Ovary (tissue), 9 donors: ENCODE data around the gene PRDM7. TPM values are rescaled to one million over a fixed set of nuclear protein-coding genes. Genes with fewer than 3 reads are reported as not detected.

Source experiments
- DNase-seq, 5 donors: peaks; one replicate each; pipeline ENCODE4 v3.0.0-alpha.2; 2019 to 2020
- H3K27ac ChIP-seq, 2 donors: fragments of 200-600 bp; one replicate each; pipeline versions ENCODE4 v1.5.1 to v1.8.0; 2019 to 2022
- H3K27me3 ChIP-seq: fragments of 200-600 bp; one replicate; pipeline ENCODE4 v1.8.0; 2022
- H3K36me3 ChIP-seq: fragments of 200-600 bp; sonication (generic); one replicate; pipeline ENCODE4 v1.5.1; 2019
- H3K4me1 ChIP-seq: one replicate; pipeline ENCODE4 v1.8.1; 2013; ENCODE audit warnings: mild to moderate bottlenecking, moderate library complexity; ENCODE audit not compliant: insufficient read depth
- H3K4me3 ChIP-seq: fragments of 200-600 bp; sonication (generic); one replicate; pipeline ENCODE4 v1.5.1; 2017
- H3K9me3 ChIP-seq, 2 donors: fragments of 200-600 bp in 1 of 2; sonication (generic) in 1 of 2; one replicate each; pipeline versions ENCODE4 v1.5.1 to v1.8.1; 2013 to 2019; ENCODE audit warnings: mild to moderate bottlenecking in 1 of 2, moderate library complexity in 1 of 2
- EP300 ChIP-seq: sonication (generic); formaldehyde crosslinking; IDR thresholded peaks from one replicate; pipeline ENCODE4 v1.6.1; 2017; ENCODE audit warnings: antibody characterized with exemption
- POLR2A ChIP-seq: fragments of 450-650 bp; IDR thresholded peaks from one replicate; pipeline ENCODE4 v1.6.1; 2017; ENCODE audit warnings: antibody characterized with exemption, mild to moderate bottlenecking, moderate library complexity
- WGBS, 3 donors: extraction: QIAGEN DNeasy Blood & Tissue Kit in 1 of 3; methylation state at CpG; one replicate each; pipeline versions ENCODE4 v1.1.5 to v1.1.7; 2013 to 2017; 5-methylcytosine and 5-hydroxymethylcytosine counted together
- intact Hi-C, 4 donors: fragments of 100-400 bp; cut with DNase I; formaldehyde crosslinking; loops; one replicate each; pipeline versions ENCODE4 v1.11.0 to v1.15.1; 2022 to 2023
- polyA plus RNA-seq, 2 donors: library from polyadenylated mRNA; stranded (reverse); fragments of 200-250 nt in 1 of 2; fragments of 350-450 nt in 1 of 2; fragmentation: Illumina TruSeq in 1 of 2; extraction: RNeasy Lipid Tissue Mini Kit (QIAGEN cat#74804) in 1 of 2; gene quantifications; one replicate each; pipeline ENCODE4 v1.2.3, GENCODE V29; 2013 to 2014
- total RNA-seq, 7 donors: library from RNA; depleted of rRNA in 2 of 7; stranded (reverse); fragments of >200 nt in 2 of 7; fragmentation: NEBNext Ultra II Directional in 3 of 7; extraction: Animal tissue kit (Norgen Biotek cat#: 25700) in 3 of 7; gene quantifications; one replicate each; pipeline versions ENCODE4 v1.1.0 to v1.2.4, GENCODE V29; 2016 to 2023
- TF ChIP-seq, protein P1 (sequence below), 3 donors: fragments of 450-650 bp in 2 of 3; fragments of 200-600 bp in 1 of 3; IDR thresholded peaks; one replicate each; pipeline versions ENCODE4 v1.5.1 to v1.8.0; 2016 to 2022; ENCODE audit warnings: antibody characterized with exemption in 3 of 3, mild to moderate bottlenecking in 1 of 3
- donor health status: DM: no; HTN: no; CAD: no; lungs with moderate emphysema.
- donor health status: DM: no; HTN: no; CAD: no.
- donor health status: Bipolar disorder and iron deficiency.
- donor health status: DM: yes; HTN: yes; CAD: no.
- donor health status: DM: no; HTN: no; CAD: no.
- donor health status: DM: yes; HTN: yes; CAD: no.

PRDM7 gene
- total and polyA plus RNA-seq, 9 donors, result not detected

GRCh38 chr16:90018297-90018651 is 58.9 kb downstream of the PRDM7 start:
- no peaks in the 10 kb centered on the region for H3K36me3 ChIP-seq
- peaks cover 6% of the 10 kb centered on the region for H3K4me1 ChIP-seq
- no peak overlapping the region for H3K4me3 ChIP-seq
- H3K9me3 ChIP-seq, result no peaks in the 10 kb centered on the region
- no peak for TF ChIP-seq EP300
- TF ChIP-seq POLR2A, result no peak
- TF ChIP-seq, protein P1, sequence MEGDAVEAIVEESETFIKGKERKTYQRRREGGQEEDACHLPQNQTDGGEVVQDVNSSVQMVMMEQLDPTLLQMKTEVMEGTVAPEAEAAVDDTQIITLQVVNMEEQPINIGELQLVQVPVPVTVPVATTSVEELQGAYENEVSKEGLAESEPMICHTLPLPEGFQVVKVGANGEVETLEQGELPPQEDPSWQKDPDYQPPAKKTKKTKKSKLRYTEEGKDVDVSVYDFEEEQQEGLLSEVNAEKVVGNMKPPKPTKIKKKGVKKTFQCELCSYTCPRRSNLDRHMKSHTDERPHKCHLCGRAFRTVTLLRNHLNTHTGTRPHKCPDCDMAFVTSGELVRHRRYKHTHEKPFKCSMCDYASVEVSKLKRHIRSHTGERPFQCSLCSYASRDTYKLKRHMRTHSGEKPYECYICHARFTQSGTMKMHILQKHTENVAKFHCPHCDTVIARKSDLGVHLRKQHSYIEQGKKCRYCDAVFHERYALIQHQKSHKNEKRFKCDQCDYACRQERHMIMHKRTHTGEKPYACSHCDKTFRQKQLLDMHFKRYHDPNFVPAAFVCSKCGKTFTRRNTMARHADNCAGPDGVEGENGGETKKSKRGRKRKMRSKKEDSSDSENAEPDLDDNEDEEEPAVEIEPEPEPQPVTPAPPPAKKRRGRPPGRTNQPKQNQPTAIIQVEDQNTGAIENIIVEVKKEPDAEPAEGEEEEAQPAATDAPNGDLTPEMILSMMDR (IDR thresholded peaks at IDR 0.05), result no peak
- WGBS, 3 donors, result 35 to 42% (median 38%) methylated on average over 5 to 7 of the region's 7 CpGs
- DNase-seq, result no peak
- intact Hi-C loops, result no loop called here
- no peak overlapping the region for H3K27ac ChIP-seq
- no peaks in the 10 kb centered on the region for H3K27me3 ChIP-seq

- DNase-seq, result no peak
- TF ChIP-seq POLR2A (no peak), EP300 (no peak)
- TF ChIP-seq, protein P1 (IDR thresholded peaks at IDR 0.05), result no peak
- intact Hi-C loops, result no loop called here
- no peaks in the 10 kb centered on the region for H3K27me3 ChIP-seq
- no peaks in the 10 kb centered on the region for H3K36me3 ChIP-seq
- H3K9me3 ChIP-seq, result no peaks in the 10 kb centered on the region
- peaks cover 2% of the 10 kb centered on the region for H3K4me1 ChIP-seq
- H3K4me3 ChIP-seq, result no peak overlapping the region
- no peak overlapping the region for H3K27ac ChIP-seq
- WGBS, 3 donors, result 63 to 69% (median 63%) methylated on average over 11 of the region's 11 CpGs
These were observed 60.7 kb downstream of the PRDM7 start for GRCh38 chr16:90016339-90016950.

GRCh38 chr16:90015586-90016338 is 61.4 kb downstream of the PRDM7 start:
- intact Hi-C loops, result no loop called here
- DNase-seq, result no peak
- no peak for TF ChIP-seq EP300
- no peak for TF ChIP-seq POLR2A
- TF ChIP-seq, protein P1 (IDR thresholded peaks at IDR 0.05), result no peak
- Histone ChIP-seq H3K9me3 (no peaks in the 10 kb centered on the region), H3K27ac (no peak overlapping the region), H3K36me3 (no peaks in the 10 kb centered on the region), H3K4me3 (no peak overlapping the region), H3K27me3 (no peaks in the 10 kb centered on the region), H3K4me1 (peaks cover 2% of the 10 kb centered on the region)
- WGBS, 3 donors, result 81 to 88% (median 85%) methylated on average over 19 of the region's 19 CpGs

GRCh38 chr16:90012991-90013745 is 64.0 kb downstream of the PRDM7 start:
- Histone ChIP-seq H3K9me3 (no peaks in the 10 kb centered on the region), H3K27me3 (no peaks in the 10 kb centered on the region), H3K36me3 (no peaks in the 10 kb centered on the region), H3K4me3 (no peak overlapping the region), H3K4me1 (no peaks in the 10 kb centered on the region), H3K27ac (no peak overlapping the region)
- WGBS, 3 donors, result 70 to 73% (median 72%) methylated on average over 13 of the region's 13 CpGs
- no peak for TF ChIP-seq POLR2A
- TF ChIP-seq, protein P1 (IDR thresholded peaks at IDR 0.05), result no peak
- TF ChIP-seq EP300, result no peak
- no peak for DNase-seq
- intact Hi-C loops, result no loop called here
